OCI-LY1 (cell line): ENCODE results near the gene GPR27.

Experiments used
- H2AFZ ChIP-seq: fragments of 200-600 bp; sonication (generic), shearing (Covaris generic); 2 replicates; pipeline ENCODE4 v1.6.0; 2014; ENCODE audit warnings: antibody characterized with exemption, mild to moderate bottlenecking, low read length
- H3F3A ChIP-seq: fragments of 200-600 bp; sonication (generic), shearing (Covaris generic); 2 replicates; pipeline ENCODE4 v1.6.0; 2014; ENCODE audit warnings: mild to moderate bottlenecking, antibody characterized with exemption, low read length, moderate library complexity; ENCODE audit not compliant: insufficient read depth
- H3K27ac ChIP-seq: fragments of 200-600 bp; sonication (generic); 2 replicates; pipeline ENCODE4 v1.5.1; 2014; ENCODE audit warnings: low read length, mixed run types, mild to moderate bottlenecking, low read depth; ENCODE audit not compliant: poor library complexity, severe bottlenecking
- H3K27me3 ChIP-seq: fragments of 200-600 bp; sonication (generic); 2 replicates; pipeline ENCODE4 v1.6.0; 2014; ENCODE audit warnings: antibody characterized with exemption, mild to moderate bottlenecking, low read length, moderate library complexity; ENCODE audit not compliant: insufficient read depth
- H3K36me3 ChIP-seq: fragments of 200-600 bp; sonication (generic); 2 replicates; pipeline ENCODE4 v1.6.1; 2014; ENCODE audit warnings: mild to moderate bottlenecking, antibody characterized with exemption, low read length, moderate library complexity, mixed read lengths; ENCODE audit not compliant: insufficient read depth
- H3K4me1 ChIP-seq: fragments of 200-600 bp; sonication (generic); 2 replicates; pipeline ENCODE4 v1.5.1; 2014; ENCODE audit warnings: mild to moderate bottlenecking, low read length, moderate library complexity; ENCODE audit not compliant: insufficient read depth, severe bottlenecking
- H3K4me2 ChIP-seq: fragments of 200-600 bp; sonication (generic), shearing (Covaris generic); 2 replicates; pipeline ENCODE4 v1.6.1; 2014; ENCODE audit warnings: low read length
- H3K4me3 ChIP-seq: fragments of 200-600 bp; sonication (generic); 2 replicates; pipeline ENCODE4 v1.5.1; 2014; ENCODE audit warnings: low read length, low read depth, mild to moderate bottlenecking, mixed read lengths; ENCODE audit not compliant: poor library complexity, severe bottlenecking
- H3K79me2 ChIP-seq: fragments of 200-600 bp; shearing (Covaris generic); 2 replicates; pipeline ENCODE4 v1.6.1; 2016; ENCODE audit warnings: mixed run types, low read length, mixed read lengths; ENCODE audit not compliant: insufficient read depth
- H3K9ac ChIP-seq: fragments of 200-600 bp; sonication (generic), shearing (Covaris generic); 2 replicates; pipeline ENCODE4 v1.6.1; 2014; ENCODE audit warnings: mild to moderate bottlenecking, low read length, mixed read lengths
- H3K9me2 ChIP-seq: fragments of 200-600 bp; sonication (generic), shearing (Covaris generic); 2 replicates; pipeline ENCODE4 v1.6.1; 2014; ENCODE audit warnings: low read depth, mild to moderate bottlenecking, low read length, mixed read lengths
- H3K9me3 ChIP-seq: fragments of 200-600 bp; shearing (Covaris generic); 2 replicates; pipeline ENCODE4 v1.6.1; 2014; ENCODE audit warnings: low read length, mixed read lengths
- H4K20me1 ChIP-seq: fragments of 200-600 bp; sonication (generic), shearing (Covaris generic); 2 replicates; pipeline ENCODE4 v1.6.0; 2016; ENCODE audit warnings: mild to moderate bottlenecking, low read length; ENCODE audit not compliant: insufficient read depth
- EZH2 ChIP-seq: fragments of 200-600 bp; sonication (generic), shearing (Covaris generic); IDR thresholded peaks from 2 replicates; pipeline ENCODE4 v1.8.0; 2017; ENCODE audit warnings: borderline replicate concordance, mixed run types, mild to moderate bottlenecking, antibody characterized with exemption, low read length, moderate library complexity, mixed read lengths
- TF ChIP-seq, protein P1 (sequence below): fragments of 200-600 bp; sonication (generic), shearing (Covaris generic); IDR thresholded peaks from 2 replicates; pipeline ENCODE4 v1.5.1; 2017; ENCODE audit warnings: mild to moderate bottlenecking, antibody characterized with exemption, low read length, moderate library complexity, mixed read lengths

GPR27 gene, protein sequence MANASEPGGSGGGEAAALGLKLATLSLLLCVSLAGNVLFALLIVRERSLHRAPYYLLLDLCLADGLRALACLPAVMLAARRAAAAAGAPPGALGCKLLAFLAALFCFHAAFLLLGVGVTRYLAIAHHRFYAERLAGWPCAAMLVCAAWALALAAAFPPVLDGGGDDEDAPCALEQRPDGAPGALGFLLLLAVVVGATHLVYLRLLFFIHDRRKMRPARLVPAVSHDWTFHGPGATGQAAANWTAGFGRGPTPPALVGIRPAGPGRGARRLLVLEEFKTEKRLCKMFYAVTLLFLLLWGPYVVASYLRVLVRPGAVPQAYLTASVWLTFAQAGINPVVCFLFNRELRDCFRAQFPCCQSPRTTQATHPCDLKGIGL

DNA sequence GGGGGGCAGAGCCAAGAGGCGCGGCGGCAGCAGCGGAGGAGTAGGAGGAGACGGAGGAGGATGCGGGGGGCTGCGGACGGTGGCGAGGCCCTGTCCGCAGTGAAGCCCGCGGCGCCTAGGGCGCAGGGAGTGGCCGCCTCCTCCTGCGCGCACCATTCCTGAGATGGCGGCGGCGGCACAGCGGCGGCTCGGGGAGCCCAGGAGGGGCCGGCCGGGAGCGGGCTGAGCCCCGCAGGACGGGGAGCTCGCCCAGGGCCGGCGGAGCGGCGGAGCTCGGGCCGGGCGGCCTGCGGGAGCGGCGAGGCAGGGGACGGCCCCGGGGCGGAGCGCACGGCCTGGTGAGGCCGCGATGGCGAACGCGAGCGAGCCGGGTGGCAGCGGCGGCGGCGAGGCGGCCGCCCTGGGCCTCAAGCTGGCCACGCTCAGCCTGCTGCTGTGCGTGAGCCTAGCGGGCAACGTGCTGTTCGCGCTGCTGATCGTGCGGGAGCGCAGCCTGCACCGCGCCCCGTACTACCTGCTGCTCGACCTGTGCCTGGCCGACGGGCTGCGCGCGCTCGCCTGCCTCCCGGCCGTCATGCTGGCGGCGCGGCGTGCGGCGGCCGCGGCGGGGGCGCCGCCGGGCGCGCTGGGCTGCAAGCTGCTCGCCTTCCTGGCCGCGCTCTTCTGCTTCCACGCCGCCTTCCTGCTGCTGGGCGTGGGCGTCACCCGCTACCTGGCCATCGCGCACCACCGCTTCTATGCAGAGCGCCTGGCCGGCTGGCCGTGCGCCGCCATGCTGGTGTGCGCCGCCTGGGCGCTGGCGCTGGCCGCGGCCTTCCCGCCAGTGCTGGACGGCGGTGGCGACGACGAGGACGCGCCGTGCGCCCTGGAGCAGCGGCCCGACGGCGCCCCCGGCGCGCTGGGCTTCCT, at the start of gene GPR27:
Gene GPR27, plus strand, starts transcription at position 155 of the 909 bp plus-strand sequence. Its CDS starts 195 bp downstream, at position 350.
- TF ChIP-seq, protein P1, sequence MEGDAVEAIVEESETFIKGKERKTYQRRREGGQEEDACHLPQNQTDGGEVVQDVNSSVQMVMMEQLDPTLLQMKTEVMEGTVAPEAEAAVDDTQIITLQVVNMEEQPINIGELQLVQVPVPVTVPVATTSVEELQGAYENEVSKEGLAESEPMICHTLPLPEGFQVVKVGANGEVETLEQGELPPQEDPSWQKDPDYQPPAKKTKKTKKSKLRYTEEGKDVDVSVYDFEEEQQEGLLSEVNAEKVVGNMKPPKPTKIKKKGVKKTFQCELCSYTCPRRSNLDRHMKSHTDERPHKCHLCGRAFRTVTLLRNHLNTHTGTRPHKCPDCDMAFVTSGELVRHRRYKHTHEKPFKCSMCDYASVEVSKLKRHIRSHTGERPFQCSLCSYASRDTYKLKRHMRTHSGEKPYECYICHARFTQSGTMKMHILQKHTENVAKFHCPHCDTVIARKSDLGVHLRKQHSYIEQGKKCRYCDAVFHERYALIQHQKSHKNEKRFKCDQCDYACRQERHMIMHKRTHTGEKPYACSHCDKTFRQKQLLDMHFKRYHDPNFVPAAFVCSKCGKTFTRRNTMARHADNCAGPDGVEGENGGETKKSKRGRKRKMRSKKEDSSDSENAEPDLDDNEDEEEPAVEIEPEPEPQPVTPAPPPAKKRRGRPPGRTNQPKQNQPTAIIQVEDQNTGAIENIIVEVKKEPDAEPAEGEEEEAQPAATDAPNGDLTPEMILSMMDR = no peak
- no peak for TF ChIP-seq EZH2
- Histone ChIP-seq H3F3A (no peaks in the 10 kb centered on the region), H3K4me2 (no peak within 1 kb of the TSS), H3K27me3 (no peaks in the 10 kb centered on the region), H2AFZ (no peak within 1 kb of the TSS), H3K4me1 (no peaks in the 10 kb centered on the region), H3K4me3 (no peak within 1 kb of the TSS), H3K79me2 (no peaks in the 10 kb centered on the region), H4K20me1 (no peaks in the 10 kb centered on the region), H3K36me3 (no peaks in the 10 kb centered on the region), H3K9me3 (no peaks in the 10 kb centered on the region), H3K9ac (no peak within 1 kb of the TSS), H3K27ac (no peak within 1 kb of the TSS), H3K9me2 (no peaks in the 10 kb centered on the region)

DNA sequence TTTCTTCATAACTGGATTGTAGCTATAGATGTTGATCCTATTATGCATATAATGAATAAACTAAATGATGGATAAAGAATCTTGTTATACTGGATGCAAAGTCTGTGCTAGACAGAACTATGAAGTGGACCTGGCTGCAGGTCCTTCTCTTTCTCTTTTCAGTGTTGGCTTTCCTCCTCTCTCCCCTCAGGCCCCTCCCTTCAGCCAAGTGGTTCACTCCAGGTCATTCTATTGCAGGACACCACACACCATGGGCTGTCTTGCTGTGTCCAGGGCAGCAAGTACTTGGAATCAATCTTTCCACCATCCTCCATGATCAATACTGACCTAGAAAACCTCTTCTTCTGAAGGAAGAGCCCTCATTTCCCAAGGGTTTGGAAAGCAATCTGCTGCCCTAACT, 48.7 kb upstream of the GPR27 start:
- no peaks in the 10 kb centered on the region for H3K4me1 ChIP-seq
- no peaks in the 10 kb centered on the region for H3K9me2 ChIP-seq
- no peak overlapping the region for H3K4me2 ChIP-seq
- H3K79me2 ChIP-seq = no peaks in the 10 kb centered on the region
- H3K9me3 ChIP-seq = no peaks in the 10 kb centered on the region
- H3K27me3 ChIP-seq = 0 out of 2 replicates have a peak, but pooled peaks cover 3% of the 10 kb centered on the region
- no peaks in the 10 kb centered on the region for H4K20me1 ChIP-seq
- H3K9ac ChIP-seq = no peak overlapping the region
- H3K4me3 ChIP-seq = no peak overlapping the region
- no peak for TF ChIP-seq EZH2
- TF ChIP-seq, protein P1 = no peak
- H3K36me3 ChIP-seq = no peaks in the 10 kb centered on the region
- H3F3A ChIP-seq = no peaks in the 10 kb centered on the region
- H3K27ac ChIP-seq = no peak overlapping the region
- no peak overlapping the region for H2AFZ ChIP-seq

DNA sequence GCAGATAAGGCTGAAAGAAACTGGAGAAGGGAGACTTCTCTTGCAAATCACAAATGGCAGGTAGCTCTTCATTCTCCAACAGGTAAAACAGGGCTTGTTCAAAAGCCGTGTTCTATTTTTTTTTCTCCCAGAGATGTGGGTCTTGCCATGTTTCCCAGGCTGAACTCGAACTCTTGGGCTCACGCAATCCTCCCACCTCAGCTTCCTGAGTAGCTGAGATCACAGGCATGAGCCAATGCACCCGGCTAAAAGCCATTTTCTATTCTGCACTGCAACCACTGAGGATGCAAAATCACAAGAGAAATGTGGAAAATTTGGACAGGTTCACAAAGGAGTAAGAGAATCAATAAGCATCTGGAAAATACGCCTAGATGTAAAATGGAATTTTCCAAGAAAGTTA, 48.0 kb upstream of the GPR27 start:
- no peaks in the 10 kb centered on the region for H3K79me2 ChIP-seq
- H3K4me3 ChIP-seq = no peak overlapping the region
- no peak overlapping the region for H3K4me2 ChIP-seq
- H3K9me2 ChIP-seq = no peaks in the 10 kb centered on the region
- no peak for TF ChIP-seq EZH2
- TF ChIP-seq, protein P1 = no peak
- no peaks in the 10 kb centered on the region for H3K9me3 ChIP-seq
- H3F3A ChIP-seq = no peaks in the 10 kb centered on the region
- no peak overlapping the region for H2AFZ ChIP-seq
- H4K20me1 ChIP-seq = no peaks in the 10 kb centered on the region
- H3K27ac ChIP-seq = no peak overlapping the region
- 0 out of 2 replicates have a peak, but pooled peaks cover 3% of the 10 kb centered on the region for H3K27me3 ChIP-seq
- H3K36me3 ChIP-seq = no peaks in the 10 kb centered on the region
- H3K4me1 ChIP-seq = no peaks in the 10 kb centered on the region
- no peak overlapping the region for H3K9ac ChIP-seq
